GM23338 (cell line): ENCODE measurements around the gene ZNF438. TPM values are rescaled to one million over a fixed set of nuclear protein-coding genes. Genes with fewer than 3 reads are reported as not detected.

Experiments
- ATAC-seq: fragments of 200-7000 bp; cut with Tn5 transposase; 3 replicates; pipeline ENCODE4 v1.9.1; 2020
- DNase-seq: peaks from one replicate; pipeline ENCODE4 v3.0.0-alpha.2; 2015; ENCODE audit warnings: low spot score
- H2AFZ ChIP-seq: fragments of 200-600 bp; sonication (generic); 2 replicates; pipeline ENCODE4 v1.8.0; 2016; ENCODE audit warnings: antibody characterized with exemption, mild to moderate bottlenecking, moderate library complexity
- H3F3A ChIP-seq: fragments of 200-600 bp; sonication (generic); replicated peaks from 2 replicates; pipeline ENCODE4 v1.8.0; 2017; ENCODE audit warnings: antibody characterized with exemption, mixed run types, low read depth
- H3K27ac ChIP-seq: fragments of 200-600 bp; sonication (generic); 2 replicates; pipeline ENCODE4 v1.6.1; 2016; ENCODE audit warnings: low read depth
- H3K27me3 ChIP-seq: fragments of 200-600 bp; sonication (generic); 2 replicates; pipeline ENCODE4 v1.8.0; 2016; ENCODE audit warnings: mild to moderate bottlenecking, mixed run types, moderate library complexity; ENCODE audit not compliant: insufficient read depth
- H3K36me3 ChIP-seq: fragments of 200-600 bp; sonication (generic); 2 replicates; pipeline ENCODE4 v1.8.0; 2016; ENCODE audit warnings: mild to moderate bottlenecking; ENCODE audit not compliant: insufficient read depth
- H3K4me1 ChIP-seq: fragments of 200-600 bp; sonication (generic); 2 replicates; pipeline ENCODE4 v1.8.0; 2016; ENCODE audit warnings: mild to moderate bottlenecking, moderate library complexity; ENCODE audit not compliant: insufficient read depth
- H3K4me2 ChIP-seq: fragments of 200-600 bp; sonication (generic); 2 replicates; pipeline ENCODE4 v1.7.1; 2017; ENCODE audit warnings: mixed run types
- H3K4me3 ChIP-seq: fragments of 200-600 bp; sonication (generic); 2 replicates; pipeline ENCODE4 v1.6.1; 2016; ENCODE audit warnings: mixed run types
- H3K79me2 ChIP-seq: fragments of 200-600 bp; sonication (generic); replicated peaks from 2 replicates; pipeline ENCODE4 v1.8.0; 2017; ENCODE audit warnings: mild to moderate bottlenecking; ENCODE audit not compliant: insufficient read depth
- H3K9me2 ChIP-seq: fragments of 200-600 bp; sonication (generic); 2 replicates; pipeline ENCODE4 v1.8.0; 2017; ENCODE audit not compliant: insufficient read depth
- H4K20me1 ChIP-seq: fragments of 200-600 bp; sonication (generic); replicated peaks from 2 replicates; pipeline ENCODE4 v1.8.0; 2017; ENCODE audit warnings: mild to moderate bottlenecking; ENCODE audit not compliant: insufficient read depth
- H3K27ac Mint-ChIP-seq: 2 replicates; pipeline ENCODE4 v1.8.0; 2020; ENCODE audit warnings: inconsistent platforms, mild to moderate bottlenecking, moderate library complexity, mixed read lengths
- H3K27me3 Mint-ChIP-seq: 3 replicates; pipeline ENCODE4 v1.8.0; 2022; ENCODE audit warnings: low read depth, mild to moderate bottlenecking, moderate library complexity, mixed read lengths, inconsistent platforms; ENCODE audit not compliant: insufficient read depth, poor library complexity
- H3K36me3 Mint-ChIP-seq: 3 replicates; pipeline ENCODE4 v1.8.0; 2021; ENCODE audit warnings: low read depth, mild to moderate bottlenecking, inconsistent platforms, moderate library complexity, mixed read lengths
- H3K4me1 Mint-ChIP-seq: 3 replicates; pipeline ENCODE4 v1.8.0; 2020; ENCODE audit warnings: mild to moderate bottlenecking, inconsistent platforms, mixed read lengths
- H3K4me3 Mint-ChIP-seq: 3 replicates; pipeline ENCODE4 v1.8.0; 2021; ENCODE audit warnings: moderate library complexity, mild to moderate bottlenecking, inconsistent platforms, mixed read lengths
- H3K9me3 Mint-ChIP-seq: 3 replicates; pipeline ENCODE4 v1.8.0; 2020; ENCODE audit warnings: moderate library complexity, mild to moderate bottlenecking, inconsistent platforms, mixed read lengths
- CREB1 ChIP-seq: fragments of 250-450 bp; sonication (Bioruptor Pico); IDR thresholded peaks from 2 replicates; pipeline ENCODE4 v1.5.0; 2020; ENCODE audit warnings: low read depth, mild to moderate bottlenecking, moderate library complexity
- EZH2 ChIP-seq: fragments of 200-600 bp; sonication (generic); IDR thresholded peaks from one replicate; pipeline ENCODE4 v1.8.0; 2017; ENCODE audit warnings: antibody characterized with exemption, mild to moderate bottlenecking, low read depth; ENCODE audit not compliant: unreplicated experiment
- JUNB ChIP-seq: IDR thresholded peaks from one replicate; pipeline ENCODE4 v1.6.1; 2016; ENCODE audit warnings: antibody characterized with exemption; ENCODE audit not compliant: unreplicated experiment
- NANOG ChIP-seq: IDR thresholded peaks from 2 replicates; pipeline ENCODE4 v1.6.1; 2016; ENCODE audit warnings: antibody characterized with exemption, borderline replicate concordance
- POLR2AphosphoS5 ChIP-seq: IDR thresholded peaks from 2 replicates; pipeline ENCODE4 v1.6.1; 2016; ENCODE audit warnings: antibody characterized with exemption, low read depth
- ZNF114 ChIP-seq: fragments of 250-450 bp; sonication (Bioruptor Pico); IDR thresholded peaks from 2 replicates; pipeline ENCODE4 v1.5.0; 2020; ENCODE audit warnings: mild to moderate bottlenecking, moderate library complexity
- ZNF331 ChIP-seq: fragments of 250-450 bp; sonication (Bioruptor Pico); IDR thresholded peaks from 2 replicates; pipeline ENCODE4 v1.5.0; 2020; ENCODE audit warnings: low read depth, mild to moderate bottlenecking, moderate library complexity
- polyA plus RNA-seq: library from polyadenylated mRNA; unstranded; fragments of >200 nt; fragmentation: Nextera tagmentation; extraction: Ambion mirVana; gene quantifications from 2 replicates; pipeline ENCODE4 v1.2.1, GENCODE V29; 2016
- total RNA-seq: library from RNA; depleted of rRNA; stranded (reverse); fragments of >200 nt; shearing (Covaris generic); gene quantifications from 2 replicates; pipeline ENCODE4 v1.2.3, GENCODE V29; 2014
- TF ChIP-seq, protein P1 (sequence below): fragments of 250-450 bp; sonication (Bioruptor Pico); IDR thresholded peaks from 2 replicates; pipeline ENCODE4 v1.5.0; 2020; ENCODE audit warnings: mild to moderate bottlenecking, moderate library complexity
- TF ChIP-seq, protein P2 (sequence below), 2 experiments: fragments of 200-600 bp in 1 of 2; sonication (generic) in 1 of 2; conservative IDR thresholded peaks; 2 replicates each; pipeline versions ENCODE4 v1.5.1 to v1.6.1; 2016 to 2017; ENCODE audit warnings: antibody characterized with exemption in 2 of 2, low read depth in 2 of 2, mild to moderate bottlenecking in 2 of 2, moderate library complexity in 1 of 2
- TF ChIP-seq, protein P3 (sequence below): IDR thresholded peaks from one replicate; pipeline ENCODE4 v1.6.1; 2018; ENCODE audit warnings: antibody characterized with exemption; ENCODE audit not compliant: unreplicated experiment

The ZNF438 gene
- total and polyA plus RNA-seq, 2 experiments from 2014 or later, result 0.91 to 0.94 TPM

DNA sequence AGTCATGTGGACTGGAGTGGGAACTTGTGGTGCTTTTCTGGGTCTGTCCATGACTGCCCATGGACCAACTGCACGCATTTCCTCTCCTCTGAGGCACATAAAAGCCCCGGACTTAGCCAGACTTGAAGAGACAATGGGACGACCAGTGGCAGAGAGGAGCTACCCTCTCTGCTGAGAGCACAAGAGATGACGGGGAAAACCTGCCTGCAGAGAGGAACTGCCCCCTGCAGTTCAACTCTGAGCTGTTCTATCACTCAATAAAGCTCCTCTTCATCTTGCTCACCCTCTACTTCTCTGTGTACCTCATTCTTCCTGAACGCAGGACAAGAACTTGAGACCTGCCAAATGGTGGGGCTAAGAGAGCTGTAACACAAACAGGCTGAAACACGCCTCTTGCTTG lies 184.5 kb downstream of the ZNF438 start:
- TF ChIP-seq ZNF114 (CRISPR knock-in tag) (no peak), ZNF331 (CRISPR knock-in tag) (no peak), NANOG (no peak), EZH2 (no peak), POLR2AphosphoS5 (no peak), CREB1 (CRISPR knock-in tag) (no peak), JUNB (no peak)
- TF ChIP-seq, protein P1, sequence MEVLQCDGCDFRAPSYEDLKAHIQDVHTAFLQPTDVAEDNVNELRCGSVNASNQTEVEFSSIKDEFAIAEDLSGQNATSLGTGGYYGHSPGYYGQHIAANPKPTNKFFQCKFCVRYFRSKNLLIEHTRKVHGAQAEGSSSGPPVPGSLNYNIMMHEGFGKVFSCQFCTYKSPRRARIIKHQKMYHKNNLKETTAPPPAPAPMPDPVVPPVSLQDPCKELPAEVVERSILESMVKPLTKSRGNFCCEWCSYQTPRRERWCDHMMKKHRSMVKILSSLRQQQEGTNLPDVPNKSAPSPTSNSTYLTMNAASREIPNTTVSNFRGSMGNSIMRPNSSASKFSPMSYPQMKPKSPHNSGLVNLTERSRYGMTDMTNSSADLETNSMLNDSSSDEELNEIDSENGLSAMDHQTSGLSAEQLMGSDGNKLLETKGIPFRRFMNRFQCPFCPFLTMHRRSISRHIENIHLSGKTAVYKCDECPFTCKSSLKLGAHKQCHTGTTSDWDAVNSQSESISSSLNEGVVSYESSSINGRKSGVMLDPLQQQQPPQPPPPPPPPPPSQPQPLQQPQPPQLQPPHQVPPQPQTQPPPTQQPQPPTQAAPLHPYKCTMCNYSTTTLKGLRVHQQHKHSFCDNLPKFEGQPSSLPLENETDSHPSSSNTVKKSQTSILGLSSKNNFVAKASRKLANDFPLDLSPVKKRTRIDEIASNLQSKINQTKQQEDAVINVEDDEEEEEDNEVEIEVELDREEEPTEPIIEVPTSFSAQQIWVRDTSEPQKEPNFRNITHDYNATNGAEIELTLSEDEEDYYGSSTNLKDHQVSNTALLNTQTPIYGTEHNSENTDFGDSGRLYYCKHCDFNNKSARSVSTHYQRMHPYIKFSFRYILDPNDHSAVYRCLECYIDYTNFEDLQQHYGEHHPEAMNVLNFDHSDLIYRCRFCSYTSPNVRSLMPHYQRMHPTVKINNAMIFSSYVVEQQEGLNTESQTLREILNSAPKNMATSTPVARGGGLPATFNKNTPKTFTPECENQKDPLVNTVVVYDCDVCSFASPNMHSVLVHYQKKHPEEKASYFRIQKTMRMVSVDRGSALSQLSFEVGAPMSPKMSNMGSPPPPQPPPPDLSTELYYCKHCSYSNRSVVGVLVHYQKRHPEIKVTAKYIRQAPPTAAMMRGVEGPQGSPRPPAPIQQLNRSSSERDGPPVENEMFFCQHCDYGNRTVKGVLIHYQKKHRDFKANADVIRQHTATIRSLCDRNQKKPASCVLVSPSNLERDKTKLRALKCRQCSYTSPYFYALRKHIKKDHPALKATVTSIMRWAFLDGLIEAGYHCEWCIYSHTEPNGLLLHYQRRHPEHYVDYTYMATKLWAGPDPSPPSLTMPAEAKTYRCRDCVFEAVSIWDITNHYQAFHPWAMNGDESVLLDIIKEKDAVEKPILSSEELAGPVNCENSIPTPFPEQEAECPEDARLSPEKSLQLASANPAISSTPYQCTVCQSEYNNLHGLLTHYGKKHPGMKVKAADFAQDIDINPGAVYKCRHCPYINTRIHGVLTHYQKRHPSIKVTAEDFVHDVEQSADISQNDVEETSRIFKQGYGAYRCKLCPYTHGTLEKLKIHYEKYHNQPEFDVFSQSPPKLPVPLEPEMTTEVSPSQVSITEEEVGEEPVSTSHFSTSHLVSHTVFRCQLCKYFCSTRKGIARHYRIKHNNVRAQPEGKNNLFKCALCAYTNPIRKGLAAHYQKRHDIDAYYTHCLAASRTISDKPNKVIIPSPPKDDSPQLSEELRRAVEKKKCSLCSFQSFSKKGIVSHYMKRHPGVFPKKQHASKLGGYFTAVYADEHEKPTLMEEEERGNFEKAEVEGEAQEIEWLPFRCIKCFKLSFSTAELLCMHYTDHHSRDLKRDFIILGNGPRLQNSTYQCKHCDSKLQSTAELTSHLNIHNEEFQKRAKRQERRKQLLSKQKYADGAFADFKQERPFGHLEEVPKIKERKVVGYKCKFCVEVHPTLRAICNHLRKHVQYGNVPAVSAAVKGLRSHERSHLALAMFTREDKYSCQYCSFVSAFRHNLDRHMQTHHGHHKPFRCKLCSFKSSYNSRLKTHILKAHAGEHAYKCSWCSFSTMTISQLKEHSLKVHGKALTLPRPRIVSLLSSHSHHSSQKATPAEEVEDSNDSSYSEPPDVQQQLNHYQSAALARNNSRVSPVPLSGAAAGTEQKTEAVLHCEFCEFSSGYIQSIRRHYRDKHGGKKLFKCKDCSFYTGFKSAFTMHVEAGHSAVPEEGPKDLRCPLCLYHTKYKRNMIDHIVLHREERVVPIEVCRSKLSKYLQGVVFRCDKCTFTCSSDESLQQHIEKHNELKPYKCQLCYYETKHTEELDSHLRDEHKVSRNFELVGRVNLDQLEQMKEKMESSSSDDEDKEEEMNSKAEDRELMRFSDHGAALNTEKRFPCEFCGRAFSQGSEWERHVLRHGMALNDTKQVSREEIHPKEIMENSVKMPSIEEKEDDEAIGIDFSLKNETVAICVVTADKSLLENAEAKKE (CRISPR knock-in tag), result no peak
- TF ChIP-seq, protein P2, sequence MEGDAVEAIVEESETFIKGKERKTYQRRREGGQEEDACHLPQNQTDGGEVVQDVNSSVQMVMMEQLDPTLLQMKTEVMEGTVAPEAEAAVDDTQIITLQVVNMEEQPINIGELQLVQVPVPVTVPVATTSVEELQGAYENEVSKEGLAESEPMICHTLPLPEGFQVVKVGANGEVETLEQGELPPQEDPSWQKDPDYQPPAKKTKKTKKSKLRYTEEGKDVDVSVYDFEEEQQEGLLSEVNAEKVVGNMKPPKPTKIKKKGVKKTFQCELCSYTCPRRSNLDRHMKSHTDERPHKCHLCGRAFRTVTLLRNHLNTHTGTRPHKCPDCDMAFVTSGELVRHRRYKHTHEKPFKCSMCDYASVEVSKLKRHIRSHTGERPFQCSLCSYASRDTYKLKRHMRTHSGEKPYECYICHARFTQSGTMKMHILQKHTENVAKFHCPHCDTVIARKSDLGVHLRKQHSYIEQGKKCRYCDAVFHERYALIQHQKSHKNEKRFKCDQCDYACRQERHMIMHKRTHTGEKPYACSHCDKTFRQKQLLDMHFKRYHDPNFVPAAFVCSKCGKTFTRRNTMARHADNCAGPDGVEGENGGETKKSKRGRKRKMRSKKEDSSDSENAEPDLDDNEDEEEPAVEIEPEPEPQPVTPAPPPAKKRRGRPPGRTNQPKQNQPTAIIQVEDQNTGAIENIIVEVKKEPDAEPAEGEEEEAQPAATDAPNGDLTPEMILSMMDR (conservative IDR thresholded peaks at IDR 0.05; ENCODE audit: low read depth in 2 of 2), result no peak
- TF ChIP-seq, protein P3, sequence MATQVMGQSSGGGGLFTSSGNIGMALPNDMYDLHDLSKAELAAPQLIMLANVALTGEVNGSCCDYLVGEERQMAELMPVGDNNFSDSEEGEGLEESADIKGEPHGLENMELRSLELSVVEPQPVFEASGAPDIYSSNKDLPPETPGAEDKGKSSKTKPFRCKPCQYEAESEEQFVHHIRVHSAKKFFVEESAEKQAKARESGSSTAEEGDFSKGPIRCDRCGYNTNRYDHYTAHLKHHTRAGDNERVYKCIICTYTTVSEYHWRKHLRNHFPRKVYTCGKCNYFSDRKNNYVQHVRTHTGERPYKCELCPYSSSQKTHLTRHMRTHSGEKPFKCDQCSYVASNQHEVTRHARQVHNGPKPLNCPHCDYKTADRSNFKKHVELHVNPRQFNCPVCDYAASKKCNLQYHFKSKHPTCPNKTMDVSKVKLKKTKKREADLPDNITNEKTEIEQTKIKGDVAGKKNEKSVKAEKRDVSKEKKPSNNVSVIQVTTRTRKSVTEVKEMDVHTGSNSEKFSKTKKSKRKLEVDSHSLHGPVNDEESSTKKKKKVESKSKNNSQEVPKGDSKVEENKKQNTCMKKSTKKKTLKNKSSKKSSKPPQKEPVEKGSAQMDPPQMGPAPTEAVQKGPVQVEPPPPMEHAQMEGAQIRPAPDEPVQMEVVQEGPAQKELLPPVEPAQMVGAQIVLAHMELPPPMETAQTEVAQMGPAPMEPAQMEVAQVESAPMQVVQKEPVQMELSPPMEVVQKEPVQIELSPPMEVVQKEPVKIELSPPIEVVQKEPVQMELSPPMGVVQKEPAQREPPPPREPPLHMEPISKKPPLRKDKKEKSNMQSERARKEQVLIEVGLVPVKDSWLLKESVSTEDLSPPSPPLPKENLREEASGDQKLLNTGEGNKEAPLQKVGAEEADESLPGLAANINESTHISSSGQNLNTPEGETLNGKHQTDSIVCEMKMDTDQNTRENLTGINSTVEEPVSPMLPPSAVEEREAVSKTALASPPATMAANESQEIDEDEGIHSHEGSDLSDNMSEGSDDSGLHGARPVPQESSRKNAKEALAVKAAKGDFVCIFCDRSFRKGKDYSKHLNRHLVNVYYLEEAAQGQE, result no peak
- Mint-ChIP-seq H3K36me3 (peaks cover 8% of the 10 kb centered on the region; the same call in 2 of the 3 replicates), H3K9me3 (peaks cover 12% of the 10 kb centered on the region), H3K27me3 (peaks cover 4% of the 10 kb centered on the region), H3K4me1 (no peaks in the 10 kb centered on the region; the same call in 2 of the 3 replicates), H3K4me3 (no peak overlapping the region), H3K27ac (no peak overlapping the region)
- Histone ChIP-seq H4K20me1 (no peaks in the 10 kb centered on the region), H3F3A (no peaks in the 10 kb centered on the region), H3K79me2 (no peaks in the 10 kb centered on the region), H2AFZ (no peak overlapping the region), H3K36me3 (no peaks in the 10 kb centered on the region), H3K27ac (no peak overlapping the region), H3K4me1 (no peaks in the 10 kb centered on the region), H3K4me3 (no peak overlapping the region), H3K4me2 (no peak overlapping the region), H3K27me3 (no peaks in the 10 kb centered on the region), H3K9me2 (0 out of 2 replicates have a peak, but pooled peaks cover 3% of the 10 kb centered on the region)
- ATAC-seq (no peak), DNase-seq (no peak)
